Natural killer cell (primary cell): Measurements from ENCODE around the gene UBAP1L. TPM values are rescaled to one million over a fixed set of nuclear protein-coding genes. Genes with fewer than 3 reads are reported as not detected.
"Not testable (repeated sequence)": the region's sequence is repeated elsewhere in the genome, so short reads cannot be mapped to it uniquely, and the experiment has no call there.

Experiments
- ATAC-seq, 3 donors: fragments of 150-1000 bp in 2 of 3; fragments of 200-7000 bp in 1 of 3; cut with Tn5 transposase; 1 replicate in 1 of 3; 2 replicates in 2 of 3; pipeline ENCODE4 v1.10.0; 2021; ENCODE audit warnings: mild to moderate bottlenecking in 2 of 3, moderate library complexity in 2 of 3
- DNase-seq, 2 donors: peaks; one replicate each; pipeline versions ENCODE4 v3.0.0 to v3.0.0-alpha.2; 2013 to 2021; ENCODE audit warnings: mixed read lengths in 1 of 2
- H3K27ac ChIP-seq: one replicate; pipeline ENCODE4 v1.5.1; 2013; ENCODE audit warnings: mild to moderate bottlenecking, low read length
- H3K27me3 ChIP-seq: one replicate; pipeline ENCODE4 v1.6.1; 2013; ENCODE audit warnings: low read length; ENCODE audit not compliant: control insufficient read depth, insufficient read depth
- H3K36me3 ChIP-seq: one replicate; pipeline ENCODE4 v1.6.1; 2013; ENCODE audit warnings: low read length; ENCODE audit not compliant: control insufficient read depth, insufficient read depth
- H3K4me1 ChIP-seq: one replicate; pipeline ENCODE4 v1.6.1; 2013; ENCODE audit warnings: low read length; ENCODE audit not compliant: control insufficient read depth, insufficient read depth
- H3K4me3 ChIP-seq: one replicate; pipeline ENCODE4 v1.5.1; 2013; ENCODE audit warnings: low read length
- H3K9me3 ChIP-seq: one replicate; pipeline ENCODE4 v1.6.1; 2013; ENCODE audit warnings: low read length; ENCODE audit not compliant: control insufficient read depth, insufficient read depth
- H3K27ac Mint-ChIP-seq, 2 donors: one replicate each; pipeline ENCODE4 v1.8.0; 2022; ENCODE audit warnings: mild to moderate bottlenecking in 2 of 2, mixed read lengths in 2 of 2, moderate library complexity in 1 of 2
- H3K27me3 Mint-ChIP-seq, 2 donors: one replicate each; pipeline ENCODE4 v1.8.0; 2022; ENCODE audit warnings: low read depth in 2 of 2, mixed read lengths in 2 of 2
- H3K36me3 Mint-ChIP-seq: one replicate; pipeline ENCODE4 v1.8.0; 2022; ENCODE audit warnings: mixed read lengths
- H3K4me1 Mint-ChIP-seq, 2 donors: one replicate each; pipeline ENCODE4 v1.8.0; 2022; ENCODE audit warnings: mixed read lengths in 2 of 2
- H3K4me3 Mint-ChIP-seq: one replicate; pipeline ENCODE4 v1.8.0; 2022; ENCODE audit warnings: mild to moderate bottlenecking, moderate library complexity, mixed read lengths
- H3K9me3 Mint-ChIP-seq, 2 donors: one replicate each; pipeline ENCODE4 v1.8.0; 2022; ENCODE audit warnings: mixed read lengths in 2 of 2
- CTCF ChIP-seq: fragments of 200-600 bp; IDR thresholded peaks from one replicate; pipeline ENCODE4 v1.8.0; 2022; ENCODE audit warnings: antibody characterized with exemption
- WGBS: methylation state at CpG from one replicate; pipeline ENCODE4 v1.1.7; 2013; ENCODE audit warnings: missing lambda C conversion rate; ENCODE audit not compliant: insufficient coverage; 5-methylcytosine and 5-hydroxymethylcytosine counted together
- intact Hi-C: fragments of 100-400 bp; cut with micrococcal nuclease; formaldehyde crosslinking; loops from one replicate; pipeline ENCODE4 v1.14.2; 2022
- total RNA-seq, 4 donors: library from RNA; stranded (reverse); fragments of 120-200 nt in 1 of 4; gene quantifications; one replicate each; pipeline versions ENCODE4 v1.2.3 to v1.2.4, GENCODE V29; 2013 to 2022

The UBAP1L gene
- total RNA-seq, 3 donors from 2014 or later (not counting 1 experiment from before 2014, with no cell fraction given): 4.3 to 8.0 (median 7.5) TPM

- Mint-ChIP-seq H3K36me3 (no peaks in the 10 kb centered on the region), H3K4me3 (no peak overlapping the region), H3K9me3 (no peaks in the 10 kb centered on the region), H3K4me1 (peaks cover 9 to 22% of the 10 kb centered on the region in 2 donors), H3K27me3 (no peaks in the 10 kb centered on the region), H3K27ac (no peak overlapping the region)
- ATAC-seq: no peak
- Histone ChIP-seq H3K4me1 (peaks cover 4% of the 10 kb centered on the region), H3K36me3 (peaks cover 34% of the 10 kb centered on the region), H3K27me3 (no peaks in the 10 kb centered on the region), H3K27ac (no peak overlapping the region), H3K4me3 (no peak overlapping the region), H3K9me3 (no peaks in the 10 kb centered on the region)
- no peak for TF ChIP-seq CTCF
- DNase-seq: no peak
- intact Hi-C loops: no loop called here
- 93% methylated on average over 75 of the region's 75 CpGs for WGBS
Observed at GRCh38 chr15:65101891-65102708, 12.9 kb downstream of the UBAP1L start.

DNA sequence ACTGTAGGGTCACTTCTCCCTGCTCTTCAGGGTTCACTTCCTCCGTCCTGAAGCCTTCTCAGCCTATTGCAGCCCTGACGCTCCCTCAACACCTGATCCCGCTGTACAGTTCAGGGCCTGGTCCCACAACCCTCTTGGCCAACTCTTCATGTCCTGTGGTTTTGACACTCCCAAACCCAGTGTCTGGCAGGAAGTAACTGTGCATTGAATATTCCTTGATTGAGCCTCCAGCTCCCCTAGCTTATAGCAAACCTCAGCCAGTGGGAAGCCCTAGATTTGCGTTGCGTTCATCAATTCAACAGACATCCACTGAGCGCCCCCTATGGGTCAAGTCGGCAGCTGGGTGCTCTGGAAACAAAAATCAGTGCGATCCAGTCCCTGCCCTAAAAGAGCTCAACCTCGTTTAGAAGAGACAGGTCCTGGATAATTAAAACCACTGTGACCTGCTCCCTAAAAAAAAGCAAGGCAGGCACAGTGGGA is 13.5 kb downstream of the UBAP1L start:
- Histone ChIP-seq H3K27ac (no peak overlapping the region), H3K4me3 (no peak overlapping the region), H3K9me3 (no peaks in the 10 kb centered on the region), H3K36me3 (peaks cover 34% of the 10 kb centered on the region), H3K4me1 (peaks cover 4% of the 10 kb centered on the region), H3K27me3 (no peaks in the 10 kb centered on the region)
- Mint-ChIP-seq H3K4me3 (no peak overlapping the region), H3K36me3 (no peaks in the 10 kb centered on the region), H3K27me3 (no peaks in the 10 kb centered on the region), H3K9me3 (no peaks in the 10 kb centered on the region), H3K27ac (no peak overlapping the region), H3K4me1 (peaks cover 9 to 22% of the 10 kb centered on the region in 2 donors)
- WGBS: 45% methylated on average over 9 of the region's 9 CpGs
- peak; percentile 33 for TF ChIP-seq CTCF
- ATAC-seq (peak in 1 of 3 donors; percentile 41), DNase-seq (peak in 1 of 2 donors; percentile 62)
- intact Hi-C loops: no loop called here

- 100% methylated on average over 4 of the region's 7 CpGs for WGBS
- no peaks in the 10 kb centered on the region for H3K27me3 Mint-ChIP-seq
- intact Hi-C loops: no loop called here
- peaks cover 9 to 22% of the 10 kb centered on the region in 2 donors for H3K4me1 Mint-ChIP-seq
- no peak for TF ChIP-seq CTCF
- Histone ChIP-seq H3K36me3 (peaks cover 27% of the 10 kb centered on the region), H3K4me1 (peaks cover 4% of the 10 kb centered on the region), H3K27me3 (no peaks in the 10 kb centered on the region), H3K27ac (no peak overlapping the region), H3K9me3 (no peaks in the 10 kb centered on the region), H3K4me3 (no peak overlapping the region)
- H3K4me3 Mint-ChIP-seq: no peak overlapping the region
- no peak overlapping the region for H3K27ac Mint-ChIP-seq
- no peaks in the 10 kb centered on the region for H3K9me3 Mint-ChIP-seq
- no peak for DNase-seq
- H3K36me3 Mint-ChIP-seq: no peaks in the 10 kb centered on the region
- ATAC-seq: no peak
Observed at GRCh38 chr15:65100442-65100841, 14.6 kb downstream of the UBAP1L start.

- H3K4me1 Mint-ChIP-seq: peaks cover 9 to 22% of the 10 kb centered on the region in 2 donors
- H3K36me3 Mint-ChIP-seq, DNase-seq, H3K27ac ChIP-seq, intact Hi-C loops, H3K4me3 Mint-ChIP-seq, H3K4me3 ChIP-seq, H3K9me3 ChIP-seq, H3K4me1 ChIP-seq, H3K27me3 Mint-ChIP-seq, ATAC-seq, H3K27ac Mint-ChIP-seq, H3K27me3 ChIP-seq, H3K9me3 Mint-ChIP-seq: not testable (repeated sequence)
- H3K36me3 ChIP-seq: peaks cover 23% of the 10 kb centered on the region
- WGBS: 97% methylated on average over 10 of the region's 10 CpGs
Observed at GRCh38 chr15:65099801-65100200, 15.2 kb downstream of the UBAP1L start.
